Body of pancreas (tissue), 4 donors: ENCODE results near the gene SYCP2. TPM values are rescaled to one million over a fixed set of nuclear protein-coding genes. Genes with fewer than 3 reads are reported as not detected.

ENCODE experiments used
- ATAC-seq: fragments of 150-250 bp; one replicate; pipeline ENCODE4 v1.9.1; 2016
- DNase-seq, 4 donors: peaks; one replicate each; pipeline ENCODE4 v3.0.0-alpha.2; 2019
- H3K27ac ChIP-seq, 4 donors: fragments of 200-600 bp; sonication (generic); 1 replicate in 3 of 4; 2 replicates in 1 of 4; pipeline versions ENCODE4 v1.5.1 to v1.6.1; 2016 to 2019; ENCODE audit warnings: mild to moderate bottlenecking in 1 of 4, mixed read lengths in 1 of 4, moderate library complexity in 1 of 4
- H3K27me3 ChIP-seq, 2 donors: fragments of 200-600 bp; sonication (generic); one replicate each; pipeline ENCODE4 v1.6.0; 2016; ENCODE audit warnings: mild to moderate bottlenecking in 1 of 2
- H3K36me3 ChIP-seq, 2 donors: fragments of 200-600 bp; sonication (generic); replicated peaks in 1 of 2; 2 replicates each; pipeline ENCODE4 v1.5.1; 2016; ENCODE audit warnings: low read depth in 2 of 2; ENCODE audit not compliant: insufficient read depth in 1 of 2
- H3K4me1 ChIP-seq: fragments of 200-600 bp; sonication (generic); one replicate; pipeline ENCODE4 v1.6.0; 2016
- H3K4me3 ChIP-seq, 2 donors: fragments of 200-600 bp; sonication (generic); 1 replicate in 1 of 2; 2 replicates in 1 of 2; pipeline ENCODE4 v1.5.1; 2016 to 2019
- H3K9me3 ChIP-seq, 3 donors: fragments of 200-600 bp; sonication (generic); 1 replicate in 2 of 3; 2 replicates in 1 of 3; pipeline ENCODE4 v1.5.1; 2016
- POLR2A ChIP-seq, 3 donors: fragments of 450-650 bp; IDR thresholded peaks; one replicate each; pipeline ENCODE4 v1.6.1; 2016; ENCODE audit warnings: antibody characterized with exemption in 3 of 3, mild to moderate bottlenecking in 2 of 3
- WGBS, 2 donors: methylation state at CpG; one replicate each; pipeline ENCODE4 v1.1.5; 2017; 5-methylcytosine and 5-hydroxymethylcytosine counted together
- intact Hi-C: fragments of 100-400 bp; cut with DNase I; formaldehyde crosslinking; loops from one replicate; pipeline ENCODE4 v1.15.1; 2023
- small RNA-seq: library from RNA; depleted of rRNA; stranded (forward); fragments of <200 nt; gene quantifications from one replicate; pipeline ENCODE3, GENCODE V24; 2016
- total RNA-seq, 2 donors: library from RNA; depleted of rRNA; stranded (reverse); fragments of >200 nt; gene quantifications; one replicate each; pipeline ENCODE4 v1.1.0, GENCODE V29; 2016
- TF ChIP-seq, protein P1 (sequence below), 7 experiments: fragments of 450-650 bp in 4 of 7; fragments of 200-600 bp in 3 of 7; sonication (generic) in 3 of 7; IDR thresholded peaks; one replicate each; pipeline ENCODE4 v1.5.1; 2016 to 2019; ENCODE audit warnings: antibody characterized with exemption in 7 of 7

The SYCP2 gene
- total RNA-seq, 2 donors from 2014 or later = 3.6 to 15.3 TPM

DNA sequence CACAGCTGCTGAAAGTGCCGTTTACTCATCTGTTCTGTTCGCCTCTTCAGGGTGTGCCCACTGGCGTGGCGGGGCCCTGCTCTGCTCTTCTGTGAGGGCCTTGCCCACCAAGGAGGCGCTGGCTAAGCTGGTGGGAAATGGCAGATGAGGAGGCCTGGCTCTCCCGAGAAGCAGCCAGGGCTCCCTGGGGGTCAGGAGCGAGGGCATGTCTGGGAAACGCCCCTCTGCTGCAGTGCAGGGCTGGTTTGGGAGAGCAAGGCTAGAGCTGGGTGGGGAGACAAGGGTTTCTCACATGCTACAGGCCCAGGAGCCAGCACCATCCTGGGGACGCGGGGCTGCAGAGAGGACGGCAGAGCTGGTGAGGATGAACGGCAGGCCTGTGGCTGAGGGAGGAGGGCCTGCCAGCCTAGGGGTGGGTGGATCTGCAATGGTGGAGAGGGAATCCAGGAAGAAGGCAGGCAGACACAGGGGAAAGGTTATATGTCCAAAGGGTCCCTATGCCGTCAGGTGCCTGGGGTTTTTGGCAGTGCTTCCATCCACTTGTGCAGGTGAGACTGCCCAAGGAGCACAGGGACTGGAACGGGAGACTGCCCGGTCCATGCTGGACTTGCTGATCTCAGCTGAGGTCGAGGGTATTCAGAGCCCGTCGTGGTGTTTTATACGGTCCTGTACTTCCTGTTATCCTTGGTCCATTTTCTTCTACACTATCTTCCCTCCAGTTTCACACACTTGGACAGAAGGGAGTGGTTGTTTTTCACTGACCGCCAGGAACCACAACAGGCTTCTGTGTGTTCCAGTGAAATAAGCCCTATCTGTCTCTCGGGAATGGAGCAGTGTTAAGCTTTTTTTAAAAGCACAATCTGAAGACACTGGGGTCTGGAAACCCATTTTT lies 119.2 kb downstream of the SYCP2 start:
- Histone ChIP-seq H3K36me3 (no peaks in the 10 kb centered on the region), H3K4me1 (no peaks in the 10 kb centered on the region), H3K27me3 (no peaks in the 10 kb centered on the region), H3K27ac (no peak overlapping the region), H3K9me3 (no peaks in the 10 kb centered on the region), H3K4me3 (no peak overlapping the region)
- no peak for DNase-seq
- WGBS, 2 donors = 65 to 80% methylated on average over 17 to 21 of the region's 21 CpGs
- TF ChIP-seq, protein P1, sequence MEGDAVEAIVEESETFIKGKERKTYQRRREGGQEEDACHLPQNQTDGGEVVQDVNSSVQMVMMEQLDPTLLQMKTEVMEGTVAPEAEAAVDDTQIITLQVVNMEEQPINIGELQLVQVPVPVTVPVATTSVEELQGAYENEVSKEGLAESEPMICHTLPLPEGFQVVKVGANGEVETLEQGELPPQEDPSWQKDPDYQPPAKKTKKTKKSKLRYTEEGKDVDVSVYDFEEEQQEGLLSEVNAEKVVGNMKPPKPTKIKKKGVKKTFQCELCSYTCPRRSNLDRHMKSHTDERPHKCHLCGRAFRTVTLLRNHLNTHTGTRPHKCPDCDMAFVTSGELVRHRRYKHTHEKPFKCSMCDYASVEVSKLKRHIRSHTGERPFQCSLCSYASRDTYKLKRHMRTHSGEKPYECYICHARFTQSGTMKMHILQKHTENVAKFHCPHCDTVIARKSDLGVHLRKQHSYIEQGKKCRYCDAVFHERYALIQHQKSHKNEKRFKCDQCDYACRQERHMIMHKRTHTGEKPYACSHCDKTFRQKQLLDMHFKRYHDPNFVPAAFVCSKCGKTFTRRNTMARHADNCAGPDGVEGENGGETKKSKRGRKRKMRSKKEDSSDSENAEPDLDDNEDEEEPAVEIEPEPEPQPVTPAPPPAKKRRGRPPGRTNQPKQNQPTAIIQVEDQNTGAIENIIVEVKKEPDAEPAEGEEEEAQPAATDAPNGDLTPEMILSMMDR (IDR thresholded peaks at IDR 0.05) = no peak
- TF ChIP-seq POLR2A (IDR thresholded peaks at IDR 0.05) = no peak
- intact Hi-C loops = no loop called here
- no peak for ATAC-seq

Small RNAs within 50 kb of the gene (small RNA-seq; reads per million reads assigned to genes)
- not detected for gene RNU7-141P

Other genes with a start within 250 kb of the SYCP2 start
- gene PPP1R3D, start 6.7 kb upstream of the SYCP2 start, total RNA-seq = 1 to 10 TPM; 6.0 to 6.3 TPM
- gene FAM217B, start 6.8 kb upstream of the SYCP2 start, total RNA-seq = 1 to 10 TPM; 2.6 to 3.6 TPM
- gene CDH26, start 24.8 kb upstream of the SYCP2 start, total RNA-seq = under 1 TPM; 0.26 to 0.33 TPM